Measurements from ENCODE around the gene PLA2G2E.
"Not testable (repeated sequence)": the region's sequence is repeated elsewhere in the genome, so short reads cannot be mapped to it uniquely, and the experiment has no call there.

The PLA2G2E gene

DNA sequence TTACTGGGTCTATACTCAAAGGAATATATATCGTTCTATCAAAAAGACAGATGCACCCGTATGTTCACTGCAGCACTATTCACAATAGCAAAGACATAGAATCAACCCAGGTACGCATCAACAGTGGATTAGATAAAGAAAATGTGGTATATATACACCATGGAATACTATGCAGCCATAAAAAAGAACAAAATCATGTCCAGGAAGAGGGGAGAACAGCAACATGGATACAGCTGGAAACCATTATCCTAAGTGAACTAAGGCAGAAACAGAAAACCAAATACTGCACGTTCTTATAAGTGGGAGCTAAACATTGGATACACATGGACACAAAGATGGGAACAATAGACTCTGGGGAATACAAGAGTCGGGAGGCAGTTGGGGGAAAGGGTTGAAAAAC lies 42.6 kb downstream of the PLA2G2E start:
- not testable (repeated sequence) for DNase-seq

DNA sequence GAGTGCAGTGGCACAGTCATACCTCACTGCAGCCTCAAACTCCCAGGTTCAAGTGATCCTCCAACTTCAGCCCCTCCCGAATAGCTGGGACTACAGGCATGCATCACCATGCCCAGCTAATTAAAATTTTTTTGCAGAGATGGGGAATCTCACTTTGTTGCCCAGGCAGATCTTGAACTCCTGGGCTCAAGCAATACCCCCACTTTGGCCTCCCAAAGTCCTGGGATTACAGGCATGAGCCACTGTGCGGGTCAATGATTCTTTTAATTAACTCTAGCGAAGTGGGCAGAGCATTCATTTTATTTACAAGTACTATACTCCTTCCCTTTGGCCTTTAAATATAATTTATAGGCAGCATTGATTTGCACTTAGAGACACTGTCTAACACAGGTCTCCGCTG lies 43.8 kb downstream of the PLA2G2E start:
- no peak for DNase-seq

GRCh38 chr1:19879227-19879626 lies 44.2 kb downstream of the PLA2G2E start:
- no peak for DNase-seq

DNA sequence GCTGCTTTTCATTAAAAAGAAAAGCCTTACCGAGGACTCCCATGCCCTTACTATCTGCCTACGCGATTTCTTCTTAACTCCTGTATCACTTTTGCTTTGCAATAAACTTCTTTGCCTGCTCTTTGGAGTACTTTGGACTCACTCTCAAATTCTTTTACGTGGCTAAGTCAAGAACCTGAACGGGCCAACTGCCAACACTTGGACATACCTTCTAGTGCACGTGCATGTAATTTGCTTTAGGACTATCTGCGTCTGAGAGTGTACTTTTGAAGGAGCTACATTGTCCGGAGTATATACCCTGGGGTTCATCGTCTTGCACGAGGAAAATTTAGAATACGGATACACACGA lies 44.8 kb downstream of the PLA2G2E start:
- DNase-seq = no peak

DNA sequence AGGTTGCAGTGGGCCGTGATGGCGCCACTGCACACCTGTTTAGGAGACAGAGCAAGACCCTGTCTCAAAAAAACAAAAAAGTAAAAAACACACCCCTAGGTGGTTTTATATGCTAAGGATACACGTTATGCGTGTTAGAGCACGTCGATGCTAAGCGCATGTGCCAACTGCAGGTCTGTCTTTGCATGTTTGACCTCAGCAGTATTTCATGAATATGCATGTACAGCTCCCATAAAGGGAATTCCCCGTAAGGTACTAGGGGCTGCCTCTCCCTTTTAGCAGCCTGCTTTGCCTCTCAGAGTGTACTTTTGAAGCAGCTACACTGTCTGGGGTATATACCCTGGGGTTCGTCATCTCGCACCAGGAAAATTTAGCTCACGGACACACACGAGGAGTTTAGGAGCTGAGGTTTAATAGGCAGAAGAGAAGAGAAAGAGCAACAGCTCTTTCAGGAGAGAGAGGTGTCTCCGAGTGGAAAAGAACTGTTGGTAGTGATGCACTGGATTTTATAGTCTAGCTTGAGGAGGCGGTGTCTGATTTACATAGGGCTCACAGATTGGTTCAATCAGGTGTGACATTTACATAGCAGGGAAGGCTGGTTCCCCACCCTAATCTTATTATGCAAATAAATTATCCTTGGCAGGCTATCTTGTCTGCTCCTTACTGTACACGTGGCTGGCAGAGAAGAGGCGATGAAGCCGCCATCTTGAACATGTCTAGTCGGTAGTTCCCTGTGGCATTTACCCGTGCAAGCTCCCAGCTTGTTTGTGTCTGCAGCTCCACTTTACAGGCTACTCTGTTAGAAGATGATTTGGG lies 45.4 kb downstream of the PLA2G2E start:
- peak; percentile 31 for DNase-seq

DNA sequence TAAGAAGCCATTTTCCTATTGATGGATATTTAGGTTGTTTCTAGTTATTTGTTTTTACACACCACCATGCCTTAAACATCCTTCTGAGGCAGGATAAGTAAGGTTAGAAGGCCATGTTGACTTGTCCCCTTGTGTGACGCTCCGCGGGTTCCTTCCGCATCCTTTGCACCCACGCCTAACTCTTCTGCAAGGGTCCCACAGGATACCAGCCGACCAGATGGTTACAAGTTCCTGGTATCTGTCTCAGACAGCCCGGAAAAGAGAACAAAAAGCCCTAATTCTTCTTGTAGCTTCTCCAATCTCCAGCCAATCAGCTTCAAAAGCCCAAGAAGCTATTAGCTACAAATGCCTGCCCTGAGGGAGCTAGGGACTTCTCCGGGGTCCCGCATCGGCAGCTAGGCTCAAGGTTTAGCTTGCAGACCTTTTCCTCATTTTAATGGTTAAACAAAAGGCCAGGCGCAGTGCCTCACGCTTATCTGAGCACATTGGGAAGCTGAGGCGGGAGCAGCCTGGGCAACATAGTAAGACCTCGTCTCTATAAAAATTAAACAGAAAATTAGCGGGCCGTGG lies 46.2 kb downstream of the PLA2G2E start:
- no peak for DNase-seq

DNA sequence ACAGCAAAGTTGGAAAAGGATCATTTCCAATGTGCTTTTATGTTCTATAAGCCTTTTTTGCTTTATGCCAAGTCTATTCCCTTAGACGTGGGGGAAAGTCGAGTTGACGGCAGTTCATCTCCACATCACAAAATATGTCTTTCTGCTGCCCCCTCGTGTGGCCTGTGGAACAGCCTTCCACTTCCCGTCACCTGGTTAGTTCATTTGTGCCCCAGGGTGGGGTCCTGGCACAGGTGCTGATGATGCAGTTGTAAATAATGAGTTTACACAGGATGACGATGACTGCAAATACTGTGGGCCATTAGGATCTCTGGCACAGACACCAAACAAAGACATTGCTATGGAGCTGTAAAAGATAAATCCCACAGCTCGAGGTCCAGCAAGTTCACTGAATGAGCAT lies 51.2 kb downstream of the PLA2G2E start:
- no peak for DNase-seq

Measured in NCI-H2171 treated with DMSO at 0.1 percent for 48 hours (cell line).